Small intestine (tissue), 16 donors: Measurements from ENCODE around the gene FAM83C. TPM values are rescaled to one million over a fixed set of nuclear protein-coding genes. Genes with fewer than 3 reads are reported as not detected.

ENCODE experiments used
- DNase-seq, 2 donors: peaks; one replicate each; pipeline versions ENCODE4 v3.0.0 to v3.0.0-alpha.2; 2013
- FAIRE-seq: peaks from 2 replicates; lab custom pipeline; 2012; peaks lifted over from hg19 to GRCh38; lab: Jason Lieb, UNC
- H3K27ac ChIP-seq, 3 donors: one replicate each; pipeline ENCODE4 v1.5.1; 2013; ENCODE audit warnings: low read length in 2 of 3, mild to moderate bottlenecking in 2 of 3, control low read depth in 1 of 3, inconsistent platforms in 1 of 3, low read depth in 1 of 3, moderate library complexity in 1 of 3
- H3K27me3 ChIP-seq, 3 donors: one replicate each; pipeline ENCODE4 v1.6.1; 2013; ENCODE audit warnings: low read length in 3 of 3, inconsistent platforms in 1 of 3; ENCODE audit not compliant: control insufficient read depth in 3 of 3, insufficient read depth in 3 of 3
- H3K36me3 ChIP-seq, 3 donors: one replicate each; pipeline ENCODE4 v1.6.1; 2013; ENCODE audit warnings: low read length in 3 of 3, inconsistent platforms in 1 of 3, low read depth in 1 of 3, mild to moderate bottlenecking in 1 of 3, moderate library complexity in 1 of 3; ENCODE audit not compliant: control insufficient read depth in 3 of 3, insufficient read depth in 2 of 3
- H3K4me1 ChIP-seq, 3 donors: one replicate each; pipeline ENCODE4 v1.6.1; 2013; ENCODE audit warnings: low read length in 2 of 3, inconsistent platforms in 1 of 3, low read depth in 1 of 3, mild to moderate bottlenecking in 1 of 3, moderate library complexity in 1 of 3; ENCODE audit not compliant: control insufficient read depth in 3 of 3, insufficient read depth in 2 of 3
- H3K4me3 ChIP-seq, 3 donors: one replicate each; pipeline ENCODE4 v1.5.1; 2013; ENCODE audit warnings: low read length in 3 of 3, control low read depth in 1 of 3, inconsistent platforms in 1 of 3, low read depth in 1 of 3, mild to moderate bottlenecking in 1 of 3, moderate library complexity in 1 of 3
- H3K9me3 ChIP-seq, 2 donors: one replicate each; pipeline ENCODE4 v1.6.1; 2013; ENCODE audit warnings: low read depth in 1 of 2, low read length in 1 of 2; ENCODE audit not compliant: control insufficient read depth in 2 of 2, insufficient read depth in 1 of 2
- WGBS, 3 donors: extraction: QIAGEN DNeasy Blood & Tissue Kit; methylation state at CpG; one replicate each; pipeline ENCODE4 v1.1.7; 2013; 5-methylcytosine and 5-hydroxymethylcytosine counted together
- long read RNA-seq, 10 donors: transcript quantifications; one replicate each; lab custom pipeline, GENCODE V29; 2026
- polyA plus RNA-seq, 4 donors: library from polyadenylated mRNA; stranded (reverse) in 3 of 4; unstranded in 1 of 4; fragments of 200-250 nt in 3 of 4; fragments of 120-200 nt in 1 of 4; gene quantifications; one replicate each; pipeline versions ENCODE4 v1.2.1 to v1.2.3, GENCODE V29; 2013
- donor health status: healthy with polysubstance abuse.
- donor health status: control.
- donor health status: control.
- donor health status: Bipolar disorder and iron deficiency.
- donor health status: healthy.

FAM83C gene
- polyA plus RNA-seq = under 1 TPM in 2 of 4 donors, not detected in 2; 0.04 to 0.27 TPM
- long read RNA-seq, donor 1 = 0 reads
- long read RNA-seq, donor 2 = 0 reads
- long read RNA-seq, donor 3 = 0 reads
- long read RNA-seq, donor 4 = 0 reads
- long read RNA-seq, donor 5 = 0 reads
- long read RNA-seq, donor 6 = 0 reads
- long read RNA-seq, donor 7 = 0 reads
- long read RNA-seq, donor 8, partial matches to known transcripts = 0 of 1 reads
- long read RNA-seq, donor 8, other reads (novel, unspliced or antisense) = 0 of 1 reads
- long read RNA-seq, donor 9 = 0 reads
- long read RNA-seq, donor 10 = 0 reads

DNA sequence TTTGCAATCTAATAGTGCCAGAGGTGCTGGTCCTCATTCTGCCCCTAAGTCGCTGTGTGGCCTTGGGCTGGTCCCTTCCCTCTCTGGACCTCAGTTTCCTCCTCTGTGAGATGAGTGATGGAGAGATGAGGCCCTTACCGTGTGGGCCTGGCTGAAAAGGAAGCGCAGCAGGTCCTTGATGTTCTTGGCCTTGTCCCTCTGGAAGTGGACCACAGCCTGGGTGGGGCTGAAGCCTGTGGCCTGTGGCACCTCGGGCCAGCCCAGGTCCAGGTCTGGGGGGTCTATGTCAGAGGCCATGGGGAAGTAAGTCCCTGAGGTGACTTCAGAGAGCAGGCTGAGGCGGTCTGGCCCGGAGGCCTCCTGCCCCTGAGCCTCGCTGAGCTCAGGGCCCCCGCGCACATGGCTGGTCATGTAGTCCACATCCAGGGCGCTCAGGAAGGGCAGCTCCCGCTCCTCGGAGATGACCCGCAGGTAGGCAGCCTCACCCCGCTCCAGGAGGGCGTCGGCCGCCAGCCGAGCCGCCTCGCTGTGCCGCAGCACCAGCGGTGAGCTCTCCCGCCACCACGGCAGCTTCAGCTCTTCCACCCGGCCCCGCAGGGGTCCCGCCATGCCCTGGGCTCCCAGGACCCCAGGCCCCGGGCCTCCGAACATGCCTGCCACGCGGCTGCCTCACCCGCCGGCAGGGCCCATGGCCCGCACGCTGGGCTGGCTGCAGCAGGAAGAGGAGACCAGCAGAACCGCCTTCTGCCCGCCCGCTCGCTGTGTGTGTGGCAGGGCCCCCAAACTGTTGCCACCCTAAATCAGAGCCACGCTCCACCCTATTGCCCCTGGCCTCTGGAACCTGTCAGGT lies at the start of gene FAM83C:
FAM83C (minus strand) TSS at position 772 of the 850 bp plus-strand sequence; CDS start at position 651, 121 bp downstream.
- H3K9me3 ChIP-seq = no peaks in the 10 kb centered on the region
- 84 to 87% (median 85%) methylated on average over 20 to 40 of the region's 40 CpGs for WGBS, 3 donors
- H3K36me3 ChIP-seq = no peaks in the 10 kb centered on the region
- peaks cover 0 to 11% (median 0%) of the 10 kb centered on the region in 3 donors for H3K4me1 ChIP-seq
- H3K27me3 ChIP-seq = no peaks in the 10 kb centered on the region
- DNase-seq (no peak), FAIRE-seq (no peak)
- no peak within 1 kb of the TSS for H3K27ac ChIP-seq
- H3K4me3 ChIP-seq = no peak within 1 kb of the TSS

DNA sequence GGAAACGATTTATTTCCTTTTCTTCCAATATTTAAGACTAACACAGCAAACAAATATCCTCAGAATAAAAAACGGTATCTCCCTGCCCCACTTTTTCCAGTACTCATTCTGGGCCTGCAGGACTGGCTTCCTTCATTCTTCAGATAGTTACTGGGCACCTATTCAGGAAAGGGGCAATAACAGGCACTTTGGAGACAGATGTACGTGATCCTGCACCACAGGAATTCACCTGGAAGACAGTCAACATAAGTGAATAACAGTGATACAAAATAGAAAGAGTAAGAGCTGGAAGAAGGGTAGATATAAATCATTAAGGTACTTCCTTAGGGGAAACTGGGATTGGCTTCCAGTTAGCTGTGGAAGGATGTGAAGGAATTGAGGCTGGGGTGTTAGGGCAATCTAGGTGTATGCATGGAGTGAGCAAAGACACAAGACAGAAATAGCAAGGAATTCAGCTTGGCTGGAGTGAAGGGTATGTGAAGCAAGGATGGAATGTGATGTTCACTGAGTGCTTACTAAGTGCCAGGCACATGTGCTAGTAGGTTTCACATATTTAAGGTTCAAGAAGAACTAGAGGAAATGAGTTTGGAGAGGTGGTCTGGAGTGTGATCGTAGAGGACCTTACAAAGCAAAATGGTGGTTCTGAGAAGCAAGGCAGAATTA lies 49.3 kb upstream of the FAM83C start:
- no peaks in the 10 kb centered on the region for H3K9me3 ChIP-seq
- no peaks in the 10 kb centered on the region for H3K4me1 ChIP-seq
- FAIRE-seq (no peak), DNase-seq (no peak)
- H3K4me3 ChIP-seq = no peak overlapping the region
- peaks cover 0 to 19% (median 3%) of the 10 kb centered on the region in 3 donors for H3K36me3 ChIP-seq
- no peaks in the 10 kb centered on the region for H3K27me3 ChIP-seq
- 81 to 88% (median 83%) methylated on average over 4 of the region's 4 CpGs for WGBS, 3 donors
- H3K27ac ChIP-seq = no peak overlapping the region

DNA sequence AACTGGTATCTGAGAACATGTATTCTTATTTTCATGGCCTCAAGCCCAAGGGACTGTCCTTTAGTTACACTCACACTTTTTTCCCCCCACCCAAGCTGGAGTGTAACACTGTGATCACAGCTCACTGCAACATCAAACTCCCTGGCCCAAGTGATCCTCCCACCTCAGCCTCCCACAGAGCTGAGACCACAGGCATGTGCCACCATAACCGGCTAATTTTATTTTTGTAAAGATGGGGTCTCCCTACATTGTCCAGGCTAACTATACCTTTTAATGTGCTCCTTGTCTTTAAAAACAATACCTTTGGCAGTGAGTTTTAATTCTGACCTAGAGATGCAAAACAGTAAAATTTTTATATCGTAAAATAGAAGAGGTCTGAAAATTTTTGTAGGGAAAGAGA lies 48.2 kb upstream of the FAM83C start:
- H3K27ac ChIP-seq = no peak overlapping the region
- no peaks in the 10 kb centered on the region for H3K27me3 ChIP-seq
- H3K4me3 ChIP-seq = no peak overlapping the region
- peaks cover 0 to 14% (median 4%) of the 10 kb centered on the region in 3 donors for H3K36me3 ChIP-seq
- H3K9me3 ChIP-seq = no peaks in the 10 kb centered on the region
- no peak for DNase-seq
- no peaks in the 10 kb centered on the region for H3K4me1 ChIP-seq
- FAIRE-seq = no peak
- 94 to 97% (median 97%) methylated on average over 2 of the region's 2 CpGs for WGBS, 3 donors

DNA sequence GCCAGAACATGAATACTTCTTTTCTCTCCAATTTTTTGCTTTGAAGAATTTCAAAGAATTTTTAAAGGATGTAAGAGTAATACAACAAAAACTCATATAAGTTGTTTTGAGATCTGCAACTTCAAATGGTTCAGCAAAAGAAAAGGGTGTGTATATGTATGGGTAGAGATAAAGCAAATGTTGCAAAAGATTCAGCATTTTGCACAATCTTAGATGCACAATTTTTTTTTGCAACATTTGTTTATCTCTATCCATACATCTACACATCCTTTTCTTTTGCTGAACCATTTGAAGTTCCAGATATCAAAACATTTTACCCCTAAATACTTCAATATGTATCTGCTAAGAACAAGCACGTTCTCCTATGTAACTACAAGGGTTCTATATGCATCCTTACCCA lies 47.4 kb upstream of the FAM83C start:
- FAIRE-seq (no peak), DNase-seq (no peak)
- Histone ChIP-seq H3K27ac (no peak overlapping the region), H3K4me1 (no peaks in the 10 kb centered on the region), H3K36me3 (peaks cover 0 to 8% (median 2%) of the 10 kb centered on the region in 3 donors), H3K9me3 (no peaks in the 10 kb centered on the region), H3K27me3 (no peaks in the 10 kb centered on the region), H3K4me3 (no peak overlapping the region)
- 91 to 97% (median 96%) methylated on average over 1 of the region's 1 CpG for WGBS, 3 donors

GRCh38 chr20:35339007-35339406 lies 46.8 kb upstream of the FAM83C start:
- no peaks in the 10 kb centered on the region for H3K27me3 ChIP-seq
- 85 to 92% (median 88%) methylated on average over 2 of the region's 2 CpGs for WGBS, 3 donors
- H3K27ac ChIP-seq = no peak overlapping the region
- H3K36me3 ChIP-seq = peaks cover 0 to 4% (median 2%) of the 10 kb centered on the region in 3 donors
- FAIRE-seq = no peak
- H3K4me1 ChIP-seq = no peaks in the 10 kb centered on the region
- no peaks in the 10 kb centered on the region for H3K9me3 ChIP-seq
- H3K4me3 ChIP-seq = no peak overlapping the region
- DNase-seq = no peak

GRCh38 chr20:35334311-35335101 lies 42.3 kb upstream of the FAM83C start:
- Histone ChIP-seq H3K27me3 (no peaks in the 10 kb centered on the region), H3K36me3 (peaks cover 0 to 2% (median under 1%) of the 10 kb centered on the region in 3 donors), H3K4me3 (no peak overlapping the region), H3K27ac (no peak overlapping the region), H3K4me1 (peaks cover 0 to 2% (median 0%) of the 10 kb centered on the region in 3 donors), H3K9me3 (no peaks in the 10 kb centered on the region)
- DNase-seq (no peak), FAIRE-seq (no peak)
- 83 to 91% (median 87%) methylated on average over 5 of the region's 5 CpGs for WGBS, 3 donors

- WGBS, 3 donors = 58 to 71% (median 68%) methylated on average over 4 of the region's 4 CpGs
Observed at GRCh38 chr20:35333606-35334005, 41.4 kb upstream of the FAM83C start.

More at GRCh38 chr20:35333606-35334005, 41.4 kb upstream of the FAM83C start:
- FAIRE-seq (no peak), DNase-seq (no peak)
- Histone ChIP-seq H3K9me3 (no peaks in the 10 kb centered on the region), H3K27me3 (no peaks in the 10 kb centered on the region), H3K4me1 (peaks cover 0 to 11% (median under 1%) of the 10 kb centered on the region in 3 donors), H3K4me3 (no peak overlapping the region), H3K36me3 (peaks cover 0 to 4% (median 2%) of the 10 kb centered on the region in 3 donors), H3K27ac (no peak overlapping the region)
